Stimulated activated naive B cell treated with anti-CD40 and anti-IgM and Interleukin-4, amounts not matched to agents 10 μg/mL and 1 μg/mL and 100 μg/mL, for 72 hours (primary cell): ENCODE measurements around the gene IKZF3.
"Not testable (repeated sequence)": the region's sequence is repeated elsewhere in the genome, so short reads cannot be mapped to it uniquely, and the experiment has no call there.

ENCODE experiments used
- ATAC-seq, 2 donors: fragments of 150-1000 bp; cut with Tn5 transposase; replicated peaks; 2 replicates each; pipeline ENCODE4 v1.10.0; 2021; ENCODE audit warnings: moderate library complexity in 1 of 2
- DNase-seq: peaks from one replicate; pipeline ENCODE4 v3.0.0; 2021
- H3K27ac Mint-ChIP-seq: one replicate; pipeline ENCODE4 v1.8.0; 2022; ENCODE audit warnings: mild to moderate bottlenecking, mixed read lengths
- H3K27me3 Mint-ChIP-seq, 2 donors: one replicate each; pipeline ENCODE4 v1.8.0; 2022; ENCODE audit warnings: mixed read lengths in 2 of 2
- H3K36me3 Mint-ChIP-seq, 2 donors: one replicate each; pipeline ENCODE4 v1.8.0; 2022; ENCODE audit warnings: mixed read lengths in 2 of 2, mild to moderate bottlenecking in 1 of 2
- H3K4me1 Mint-ChIP-seq, 2 donors: one replicate each; pipeline ENCODE4 v1.8.0; 2022; ENCODE audit warnings: mixed read lengths in 2 of 2, mild to moderate bottlenecking in 1 of 2
- H3K4me3 Mint-ChIP-seq, 2 donors: one replicate each; pipeline ENCODE4 v1.8.0; 2022; ENCODE audit warnings: mild to moderate bottlenecking in 2 of 2, mixed read lengths in 2 of 2, moderate library complexity in 1 of 2
- H3K9me3 Mint-ChIP-seq, 2 donors: one replicate each; pipeline ENCODE4 v1.8.0; 2022; ENCODE audit warnings: mixed read lengths in 2 of 2, mild to moderate bottlenecking in 1 of 2

Gene IKZF3

GRCh38 chr17:39775031-39775430 is 89.1 kb downstream of the IKZF3 start:
- Mint-ChIP-seq H3K36me3 (peaks cover 49 to 69% of the 10 kb centered on the region in 2 donors), H3K27ac (peak overlapping the region; percentile 93), H3K4me1 (peaks cover 44 to 85% of the 10 kb centered on the region in 2 donors), H3K4me3 (peak overlapping the region; percentile 44 to 86), H3K27me3 (no peaks in the 10 kb centered on the region), H3K9me3 (peaks cover 0 to 3% of the 10 kb centered on the region in 2 donors)
- DNase-seq, result no peak
- ATAC-seq, result peak; percentile 12 to 28

GRCh38 chr17:39774047-39774446 is 90.1 kb downstream of the IKZF3 start:
- Mint-ChIP-seq H3K4me1 (peaks cover 49 to 90% of the 10 kb centered on the region in 2 donors), H3K27ac (peak overlapping the region; percentile 83), H3K9me3 (peaks cover 0 to 3% of the 10 kb centered on the region in 2 donors), H3K4me3 (peak overlapping the region; percentile 35 to 67), H3K36me3 (peaks cover 51 to 72% of the 10 kb centered on the region in 2 donors), H3K27me3 (no peaks in the 10 kb centered on the region)
- ATAC-seq (no peak), DNase-seq (no peak)

GRCh38 chr17:39772987-39773934 is 90.9 kb downstream of the IKZF3 start:
- DNase-seq (no peak), ATAC-seq (no peak)
- Mint-ChIP-seq H3K36me3 (peaks cover 57 to 78% of the 10 kb centered on the region in 2 donors), H3K9me3 (peaks cover 0 to 3% of the 10 kb centered on the region in 2 donors), H3K4me1 (peaks cover 54 to 91% of the 10 kb centered on the region in 2 donors), H3K4me3 (peak overlapping the region; percentile 32 to 71), H3K27ac (peak overlapping the region; percentile 91), H3K27me3 (no peaks in the 10 kb centered on the region)

GRCh38 chr17:39772415-39772814 is 91.7 kb downstream of the IKZF3 start:
- Mint-ChIP-seq H3K4me3 (peak overlapping the region; percentile 42 to 71), H3K27me3 (no peaks in the 10 kb centered on the region), H3K27ac (peak overlapping the region; percentile 95), H3K36me3 (peaks cover 61 to 81% of the 10 kb centered on the region in 2 donors), H3K9me3 (peaks cover 0 to 3% of the 10 kb centered on the region in 2 donors), H3K4me1 (peaks cover 56 to 93% of the 10 kb centered on the region in 2 donors)
- ATAC-seq, result no peak
- DNase-seq, result no peak

- H3K27me3 Mint-ChIP-seq, result no peaks in the 10 kb centered on the region
- DNase-seq (peak; percentile 68), ATAC-seq (peak; percentile 91 to 92)
- peaks cover 0 to 3% of the 10 kb centered on the region in 2 donors for H3K9me3 Mint-ChIP-seq
- H3K4me3 Mint-ChIP-seq, result peak overlapping the region; percentile 39 to 66
- peaks cover 75 to 88% of the 10 kb centered on the region in 2 donors for H3K36me3 Mint-ChIP-seq
- peak overlapping the region; percentile 95 for H3K27ac Mint-ChIP-seq
- peaks cover 74 to 97% of the 10 kb centered on the region in 2 donors for H3K4me1 Mint-ChIP-seq
Measured at GRCh38 chr17:39769974-39770587, 94.0 kb downstream of the IKZF3 start.

- peaks cover 65 to 87% of the 10 kb centered on the region in 2 donors for H3K4me1 Mint-ChIP-seq
- peak overlapping the region; percentile 39 to 42 for H3K4me3 Mint-ChIP-seq
- H3K9me3 Mint-ChIP-seq, result no peaks in the 10 kb centered on the region
- DNase-seq (no peak), ATAC-seq (peak in 1 of 2 donors; percentile 5)
- peak overlapping the region; percentile 86 for H3K27ac Mint-ChIP-seq
- H3K27me3 Mint-ChIP-seq, result no peaks in the 10 kb centered on the region
- peaks cover 66 to 82% of the 10 kb centered on the region in 2 donors for H3K36me3 Mint-ChIP-seq
Measured at GRCh38 chr17:39767147-39767546, 97.0 kb downstream of the IKZF3 start.

- Mint-ChIP-seq H3K36me3 (peaks cover 60 to 77% of the 10 kb centered on the region in 2 donors), H3K4me3 (no peak overlapping the region), H3K9me3 (no peaks in the 10 kb centered on the region), H3K4me1 (peaks cover 54 to 83% of the 10 kb centered on the region in 2 donors), H3K27me3 (no peaks in the 10 kb centered on the region), H3K27ac (peak overlapping the region; percentile 86)
- ATAC-seq, result no peak
- no peak for DNase-seq
Measured at GRCh38 chr17:39765766-39766165, 98.3 kb downstream of the IKZF3 start.

- Mint-ChIP-seq H3K36me3 (peaks cover 61 to 78% of the 10 kb centered on the region in 2 donors), H3K9me3 (no peaks in the 10 kb centered on the region), H3K27me3 (no peaks in the 10 kb centered on the region), H3K4me3 (peak overlapping the region in 1 of 2 donors; percentile 5), H3K27ac (peak overlapping the region; percentile 86), H3K4me1 (peaks cover 52 to 80% of the 10 kb centered on the region in 2 donors)
- ATAC-seq (no peak), DNase-seq (no peak)
Measured at GRCh38 chr17:39765175-39765574, 98.9 kb downstream of the IKZF3 start.

GRCh38 chr17:39764171-39764570 is 99.9 kb downstream of the IKZF3 start:
- ATAC-seq, DNase-seq, H3K9me3 Mint-ChIP-seq, H3K27me3 Mint-ChIP-seq, H3K4me3 Mint-ChIP-seq, H3K27ac Mint-ChIP-seq: not testable (repeated sequence)
- Mint-ChIP-seq H3K4me1 (peaks cover 50 to 80% of the 10 kb centered on the region in 2 donors), H3K36me3 (peaks cover 63 to 78% of the 10 kb centered on the region in 2 donors)

GRCh38 chr17:39763051-39763820 is 100.9 kb downstream of the IKZF3 start:
- peak overlapping the region; percentile 21 for H3K27ac Mint-ChIP-seq
- peak overlapping the region in 1 of 2 donors; percentile 32 for H3K4me3 Mint-ChIP-seq

GRCh38 chr17:39761861-39762496 is 102.1 kb downstream of the IKZF3 start:
- peaks cover 51 to 72% of the 10 kb centered on the region in 2 donors for H3K36me3 Mint-ChIP-seq
- DNase-seq, result no peak

More at GRCh38 chr17:39763051-39763820, 100.9 kb downstream of the IKZF3 start:
- H3K4me1 Mint-ChIP-seq, result peaks cover 53 to 80% of the 10 kb centered on the region in 2 donors
- H3K27me3 Mint-ChIP-seq, result no peaks in the 10 kb centered on the region
- H3K9me3 Mint-ChIP-seq, result no peaks in the 10 kb centered on the region
- H3K36me3 Mint-ChIP-seq, result peaks cover 62 to 78% of the 10 kb centered on the region in 2 donors
- ATAC-seq (no peak), DNase-seq (no peak)

GRCh38 chr17:39759204-39759603 is 104.9 kb downstream of the IKZF3 start:
- peak overlapping the region; percentile 96 for H3K27ac Mint-ChIP-seq
- DNase-seq (no peak), ATAC-seq (no peak)
- peak overlapping the region; percentile 39 to 51 for H3K4me3 Mint-ChIP-seq
- H3K4me1 Mint-ChIP-seq, result peaks cover 53 to 77% of the 10 kb centered on the region in 2 donors
- peaks cover 25 to 48% of the 10 kb centered on the region in 2 donors for H3K36me3 Mint-ChIP-seq
- H3K27me3 Mint-ChIP-seq, result no peaks in the 10 kb centered on the region
- no peaks in the 10 kb centered on the region for H3K9me3 Mint-ChIP-seq

More at GRCh38 chr17:39761861-39762496, 102.1 kb downstream of the IKZF3 start:
- Mint-ChIP-seq H3K27me3 (no peaks in the 10 kb centered on the region), H3K4me1 (peaks cover 55 to 80% of the 10 kb centered on the region in 2 donors), H3K9me3 (no peaks in the 10 kb centered on the region), H3K4me3 (no peak overlapping the region), H3K27ac (peak overlapping the region; percentile 69)
- no peak for ATAC-seq
